COLO668 (cell line): ENCODE measurements around the gene XKRX.

ENCODE experiments used
- DNase-seq: peaks from one replicate; lab custom pipeline; 2025; ENCODE audit not compliant: unreplicated experiment; lab: John Stamatoyannopoulos, UW

Gene XKRX

GRCh38 chrX:100928660-100929613, at the start of gene XKRX:
TSS of gene XKRX (minus strand) at chrX:100928917. CDS start at chrX:100928304, 613 bp downstream.
- DNase-seq: peak; percentile 27

GRCh38 chrX:100976211-100976610, 47.5 kb upstream of the XKRX start:
- DNase-seq: no peak

GRCh38 chrX:100975212-100975611, 46.5 kb upstream of the XKRX start:
- DNase-seq: no peak

DNA sequence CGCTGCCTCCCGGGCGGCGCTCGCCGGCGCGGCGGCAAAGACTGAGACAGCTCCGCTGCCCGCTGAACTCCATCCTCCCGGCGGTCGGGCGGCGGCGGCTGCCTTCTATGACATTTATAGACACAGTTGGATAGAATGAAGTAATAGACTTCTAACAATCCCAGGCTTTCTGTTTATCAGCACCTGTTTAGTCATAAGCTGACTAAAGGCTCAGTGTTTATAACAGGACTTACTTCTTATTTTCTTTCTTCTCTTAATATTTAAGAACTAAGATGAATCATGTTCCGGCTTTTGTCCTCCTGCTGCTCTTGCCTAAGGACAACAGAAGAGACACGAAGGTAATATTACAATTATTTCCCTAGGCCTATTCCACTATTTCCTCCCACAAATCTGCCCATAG, 44.7 kb upstream of the XKRX start:
- DNase-seq: no peak

DNA sequence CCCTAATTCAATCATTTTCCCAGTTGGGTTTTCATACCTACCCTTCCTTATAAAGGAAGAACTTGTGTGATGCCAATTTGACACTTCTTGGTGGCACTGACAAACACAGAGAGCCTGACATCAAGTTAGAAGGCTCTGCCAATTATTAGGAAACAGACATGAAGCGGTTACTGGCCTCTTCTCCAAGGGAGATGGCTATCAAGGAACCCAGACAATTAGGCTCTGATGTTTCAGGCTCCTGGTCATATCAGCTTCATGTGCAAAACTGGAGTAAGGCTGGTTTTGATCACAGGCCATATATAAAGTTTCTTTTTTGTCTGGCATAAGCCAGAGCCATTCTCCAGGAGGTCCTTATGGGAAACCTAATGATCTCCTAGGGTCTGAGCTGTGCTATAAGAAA, 41.2 kb upstream of the XKRX start:
- no peak for DNase-seq

DNA sequence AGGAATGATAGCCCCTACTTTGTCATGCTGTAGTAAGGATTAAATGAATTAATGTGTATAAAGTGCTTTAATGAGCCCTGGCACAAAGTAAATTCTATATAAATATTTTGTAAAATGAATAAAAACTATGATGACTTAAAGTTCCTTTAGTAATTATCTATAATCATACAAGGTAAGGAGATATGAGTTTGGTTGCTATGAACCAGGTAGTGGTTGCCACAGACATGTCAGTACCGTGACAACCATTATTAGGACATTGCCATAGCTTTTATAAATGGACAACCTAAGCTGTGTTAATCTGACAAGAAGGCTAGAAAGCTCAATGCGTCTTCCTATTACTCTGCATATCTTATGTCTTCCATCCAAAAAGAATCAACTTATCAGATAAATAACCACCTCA, 40.7 kb upstream of the XKRX start, which contains the start of gene ARL13A:
TSS of gene ARL13A (plus strand) at position 301 of the 400 bp plus-strand sequence. CDS start 3,982 bp downstream, outside the sequence.
- no peak for DNase-seq

- DNase-seq: no peak
Measured at GRCh38 chrX:100964362-100964761, 35.6 kb upstream of the XKRX start.

- no peak for DNase-seq
Measured at GRCh38 chrX:100962811-100963210, 34.1 kb upstream of the XKRX start.

- no peak for DNase-seq
Measured at GRCh38 chrX:100948557-100948956, 19.8 kb upstream of the XKRX start.

DNA sequence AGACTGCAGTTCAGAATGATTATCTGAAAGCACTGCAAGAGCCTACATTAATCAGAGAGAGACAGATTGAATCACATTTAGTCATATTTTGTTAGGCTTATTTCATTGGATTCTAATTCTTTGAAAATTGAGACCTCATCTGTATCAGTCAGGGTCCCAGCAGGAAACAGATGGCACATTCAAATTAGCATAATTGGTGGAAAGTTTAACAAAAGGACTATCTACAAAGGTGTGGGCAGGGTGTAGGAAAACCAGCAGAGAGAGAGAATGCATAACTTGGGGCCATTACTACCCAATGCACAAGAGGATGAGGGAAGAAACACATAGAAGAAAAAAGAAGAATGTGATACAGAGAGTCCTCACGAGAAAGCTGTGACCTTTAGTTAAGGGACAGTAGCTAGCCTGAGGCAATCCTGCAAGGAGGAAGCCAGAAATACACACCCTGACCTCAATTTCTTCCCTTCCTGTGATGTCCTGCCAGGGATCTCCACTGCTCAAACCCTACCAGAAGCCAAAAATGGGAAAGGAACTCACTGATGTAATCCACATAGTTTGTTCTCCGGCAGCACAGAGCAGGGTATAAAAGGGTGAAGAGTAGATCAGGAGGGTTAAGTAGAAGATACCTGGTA, 17.7 kb upstream of the XKRX start:
- DNase-seq: no peak

DNA sequence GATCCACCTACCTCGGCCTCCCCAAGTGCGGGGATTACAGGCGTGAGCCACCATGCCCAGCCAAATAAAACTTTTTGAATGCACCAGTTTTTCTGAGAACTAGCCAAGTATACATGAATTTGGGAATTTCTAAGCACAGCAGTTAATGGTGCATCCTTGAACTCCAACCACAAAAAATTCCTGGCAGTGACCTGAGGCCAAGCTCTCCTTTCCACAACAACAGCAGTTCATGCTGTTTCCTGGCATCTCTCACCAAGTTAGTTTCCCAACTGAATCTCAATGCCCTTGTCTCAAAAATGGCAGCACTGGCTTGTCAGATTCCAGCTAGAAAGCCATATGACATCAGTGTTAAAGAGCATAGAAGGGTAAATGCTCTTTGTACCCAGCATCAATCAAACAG, 15.9 kb upstream of the XKRX start:
- DNase-seq: no peak

DNA sequence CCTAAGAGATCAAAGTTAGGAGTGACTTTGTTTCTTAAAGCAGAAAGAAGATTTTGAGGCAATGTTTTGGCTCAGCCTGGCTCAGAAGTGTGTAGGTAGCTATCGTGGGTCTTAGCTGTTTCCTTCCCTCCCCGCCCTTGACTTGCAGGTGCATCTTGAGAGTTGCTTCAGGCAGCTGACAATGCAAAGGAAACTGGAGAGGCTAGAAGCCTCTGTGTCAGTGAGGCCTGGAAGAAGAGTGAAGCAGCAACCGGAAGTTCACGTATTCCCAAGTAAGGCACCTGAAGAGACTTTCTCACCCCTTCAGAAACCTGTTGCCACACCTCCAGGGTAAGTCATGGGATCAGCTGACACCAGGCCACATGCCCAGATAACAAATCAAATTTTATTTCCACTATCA, 10.6 kb upstream of the XKRX start:
- DNase-seq: no peak

- no peak for DNase-seq
Measured at GRCh38 chrX:100935767-100936166, 7.0 kb upstream of the XKRX start.

- no peak for DNase-seq
Measured at GRCh38 chrX:100931925-100932285, 3.2 kb upstream of the XKRX start.

GRCh38 chrX:100931218-100931924, 2.7 kb upstream of the XKRX start:
- no peak for DNase-seq

- DNase-seq: no peak
Measured at GRCh38 chrX:100926453-100926852, 2.3 kb downstream of the XKRX start.

DNA sequence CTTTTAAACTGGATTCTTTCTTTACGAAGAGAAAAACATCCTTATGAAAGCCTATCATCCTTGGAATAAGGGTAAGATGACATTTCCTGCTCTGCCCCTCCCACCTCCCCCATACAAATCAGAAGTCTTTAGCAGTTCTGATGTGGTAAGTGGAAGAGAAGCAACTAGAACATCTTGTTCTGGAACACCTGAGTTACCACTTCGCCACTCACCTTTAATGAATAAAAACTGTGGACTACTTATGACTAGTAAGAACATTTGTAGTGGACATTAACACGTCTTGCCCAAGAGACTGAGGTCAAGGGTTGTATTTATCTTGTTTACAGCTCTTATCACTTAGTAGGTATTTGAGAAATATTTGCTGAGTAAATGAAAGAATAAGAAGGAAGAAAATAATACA, 4.3 kb downstream of the XKRX start:
- no peak for DNase-seq

DNA sequence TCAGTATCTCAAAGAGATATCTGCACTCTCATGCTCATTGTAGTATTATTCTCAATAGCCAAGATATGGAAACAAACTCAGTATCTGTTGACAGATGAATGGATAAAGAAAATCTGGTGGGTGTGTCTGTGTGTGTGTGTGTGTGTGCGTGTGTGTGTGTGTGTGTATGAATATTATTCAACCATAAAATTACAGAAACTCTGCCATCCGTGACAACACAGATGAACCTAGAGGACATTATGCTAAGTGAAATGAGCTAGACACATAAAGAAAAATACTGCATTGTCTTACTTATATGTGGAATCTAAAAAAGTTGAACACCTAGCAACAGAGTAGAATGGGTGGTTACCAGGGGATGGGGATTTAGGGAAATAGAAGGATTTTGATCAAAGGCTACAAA, 13.2 kb downstream of the XKRX start:
- DNase-seq: no peak

DNA sequence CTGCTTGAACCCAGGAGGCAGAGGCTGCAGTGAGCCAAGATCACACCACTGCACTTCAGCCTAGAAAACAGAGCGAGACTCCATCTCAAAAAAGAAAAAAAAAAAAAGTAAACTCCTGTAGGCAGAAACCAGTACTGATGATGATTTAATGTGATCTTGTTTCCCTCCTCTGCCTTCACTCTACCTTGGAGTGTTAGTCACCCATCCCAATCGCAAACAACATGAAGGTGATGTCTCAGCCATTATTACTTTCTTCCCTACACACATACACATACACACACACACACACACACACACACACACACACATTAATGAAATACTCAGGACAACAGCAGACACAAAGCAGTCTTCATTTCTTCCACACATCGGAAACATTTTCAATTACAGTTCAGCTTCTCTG, 15.6 kb downstream of the XKRX start:
- DNase-seq: no peak

GRCh38 chrX:100911731-100912130, 17.0 kb downstream of the XKRX start:
- no peak for DNase-seq

DNA sequence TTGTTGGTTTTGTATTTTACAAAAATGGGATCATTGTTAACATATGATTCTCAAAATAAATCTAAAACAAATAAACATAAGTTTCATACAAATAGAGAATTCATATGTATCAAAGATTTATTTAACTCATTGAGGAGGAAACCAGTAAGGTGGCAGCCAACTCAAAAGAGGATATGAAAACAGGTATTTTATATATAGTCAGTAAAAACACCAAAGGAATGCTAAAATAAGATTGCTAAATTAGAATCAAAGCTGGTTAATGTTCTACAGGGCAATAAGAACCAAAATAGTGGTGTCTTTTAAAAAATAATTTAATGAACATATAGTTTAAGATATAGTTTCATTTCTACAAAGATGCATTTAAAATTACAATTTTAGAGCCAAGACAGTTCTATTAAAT, 23.1 kb downstream of the XKRX start:
- DNase-seq: no peak

DNA sequence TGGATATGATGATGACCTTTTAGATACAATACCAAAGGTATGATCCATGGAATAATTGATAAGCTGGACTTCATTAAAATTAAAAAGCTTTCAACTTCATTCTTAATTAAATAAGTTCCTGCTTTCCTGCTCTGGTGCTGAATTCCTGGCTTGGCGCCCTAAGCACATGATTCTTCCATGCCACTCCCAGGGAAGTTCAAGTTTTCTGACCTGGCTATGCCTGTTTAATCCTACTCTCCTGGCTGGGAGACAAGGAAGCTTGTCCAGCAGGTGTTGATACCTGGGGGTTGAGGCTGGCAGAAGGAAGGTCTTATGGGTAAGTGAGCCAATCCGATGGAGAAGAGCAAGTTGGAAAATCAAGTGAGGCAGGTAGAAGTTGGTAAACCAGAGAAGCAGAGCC, 24.3 kb downstream of the XKRX start:
- DNase-seq: no peak
